Right atrium auricular region (tissue), 2 donors: ENCODE data around the gene CCM2. TPM values are rescaled to one million over a fixed set of nuclear protein-coding genes. Genes with fewer than 3 reads are reported as not detected.

Experiments
- DNase-seq: peaks from one replicate; pipeline ENCODE4 v3.0.0-alpha.2; 2019; ENCODE audit warnings: low spot score
- H3K27ac ChIP-seq, 2 donors: fragments of 200-600 bp; sonication (generic); 1 replicate in 1 of 2; 2 replicates in 1 of 2; pipeline ENCODE4 v1.5.1; 2016 to 2019
- H3K27me3 ChIP-seq, 2 donors: fragments of 200-600 bp; sonication (generic); one replicate each; pipeline versions ENCODE4 v1.5.1 to v1.6.0; 2017 to 2019
- H3K36me3 ChIP-seq: fragments of 200-600 bp; sonication (generic); one replicate; pipeline ENCODE4 v1.5.1; 2016
- H3K4me1 ChIP-seq, 2 donors: fragments of 200-600 bp; sonication (generic); one replicate each; pipeline versions ENCODE4 v1.5.1 to v1.6.0; 2017 to 2019
- H3K4me3 ChIP-seq, 2 donors: fragments of 200-600 bp; sonication (generic); 1 replicate in 1 of 2; 2 replicates in 1 of 2; pipeline ENCODE4 v1.5.1; 2017 to 2019; ENCODE audit warnings: mild to moderate bottlenecking in 1 of 2, moderate library complexity in 1 of 2
- H3K9me3 ChIP-seq, 2 donors: fragments of 200-600 bp; sonication (generic); one replicate each; pipeline ENCODE4 v1.5.1; 2019
- total RNA-seq, 2 donors: library from RNA; depleted of rRNA; stranded (reverse); fragments of >200 nt; gene quantifications; one replicate each; pipeline ENCODE4 v1.1.0, GENCODE V29; 2016
- TF ChIP-seq, protein P1 (sequence below), 2 donors: fragments of 200-600 bp; sonication (generic); IDR thresholded peaks; one replicate each; pipeline ENCODE4 v1.5.1; 2019; ENCODE audit warnings: antibody characterized with exemption in 2 of 2

Gene CCM2
- total RNA-seq, 2 donors from 2014 or later, result 26.5 to 34.0 TPM

DNA sequence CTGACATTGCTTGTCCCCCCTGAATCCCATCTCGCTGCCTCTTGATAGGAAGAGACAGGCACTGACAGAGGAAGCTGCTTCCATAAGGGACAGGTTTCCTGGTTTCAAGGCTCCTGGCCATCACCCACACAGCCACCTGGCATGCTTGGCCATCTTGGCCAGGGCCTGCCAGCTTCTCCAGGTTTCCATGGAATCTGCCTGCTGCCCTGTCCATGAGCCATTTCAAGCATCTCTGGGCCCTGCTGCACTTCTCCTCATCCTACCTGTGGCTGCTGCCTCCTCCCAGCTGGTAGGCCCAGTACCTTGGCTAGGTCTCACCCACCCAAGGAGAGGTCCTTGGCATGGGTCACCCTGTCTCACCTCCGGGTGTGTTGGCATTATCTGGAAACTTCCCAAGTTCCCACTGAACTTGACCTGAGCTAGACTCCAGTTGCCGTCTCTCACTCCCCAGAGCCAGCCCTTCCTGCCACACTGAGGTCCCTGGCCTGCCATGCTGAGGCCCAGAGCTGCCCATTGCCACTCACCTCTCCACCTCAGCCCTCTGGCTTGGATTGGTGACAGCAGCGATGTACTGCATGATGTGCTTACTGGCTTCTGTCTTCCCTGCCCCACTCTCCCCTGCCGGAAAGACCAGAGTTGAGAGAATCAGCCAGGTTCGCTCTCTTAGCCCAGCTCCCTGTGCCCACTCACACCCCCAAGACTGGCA lies 23.8 kb upstream of the CCM2 start:
- Histone ChIP-seq H3K27me3 (no peaks in the 10 kb centered on the region), H3K9me3 (no peaks in the 10 kb centered on the region), H3K36me3 (no peaks in the 10 kb centered on the region), H3K27ac (no peak overlapping the region), H3K4me3 (no peak overlapping the region), H3K4me1 (peaks cover 0 to 6% of the 10 kb centered on the region in 2 donors)
- DNase-seq, result no peak
- TF ChIP-seq, protein P1, sequence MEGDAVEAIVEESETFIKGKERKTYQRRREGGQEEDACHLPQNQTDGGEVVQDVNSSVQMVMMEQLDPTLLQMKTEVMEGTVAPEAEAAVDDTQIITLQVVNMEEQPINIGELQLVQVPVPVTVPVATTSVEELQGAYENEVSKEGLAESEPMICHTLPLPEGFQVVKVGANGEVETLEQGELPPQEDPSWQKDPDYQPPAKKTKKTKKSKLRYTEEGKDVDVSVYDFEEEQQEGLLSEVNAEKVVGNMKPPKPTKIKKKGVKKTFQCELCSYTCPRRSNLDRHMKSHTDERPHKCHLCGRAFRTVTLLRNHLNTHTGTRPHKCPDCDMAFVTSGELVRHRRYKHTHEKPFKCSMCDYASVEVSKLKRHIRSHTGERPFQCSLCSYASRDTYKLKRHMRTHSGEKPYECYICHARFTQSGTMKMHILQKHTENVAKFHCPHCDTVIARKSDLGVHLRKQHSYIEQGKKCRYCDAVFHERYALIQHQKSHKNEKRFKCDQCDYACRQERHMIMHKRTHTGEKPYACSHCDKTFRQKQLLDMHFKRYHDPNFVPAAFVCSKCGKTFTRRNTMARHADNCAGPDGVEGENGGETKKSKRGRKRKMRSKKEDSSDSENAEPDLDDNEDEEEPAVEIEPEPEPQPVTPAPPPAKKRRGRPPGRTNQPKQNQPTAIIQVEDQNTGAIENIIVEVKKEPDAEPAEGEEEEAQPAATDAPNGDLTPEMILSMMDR (IDR thresholded peaks at IDR 0.05), result no peak

DNA sequence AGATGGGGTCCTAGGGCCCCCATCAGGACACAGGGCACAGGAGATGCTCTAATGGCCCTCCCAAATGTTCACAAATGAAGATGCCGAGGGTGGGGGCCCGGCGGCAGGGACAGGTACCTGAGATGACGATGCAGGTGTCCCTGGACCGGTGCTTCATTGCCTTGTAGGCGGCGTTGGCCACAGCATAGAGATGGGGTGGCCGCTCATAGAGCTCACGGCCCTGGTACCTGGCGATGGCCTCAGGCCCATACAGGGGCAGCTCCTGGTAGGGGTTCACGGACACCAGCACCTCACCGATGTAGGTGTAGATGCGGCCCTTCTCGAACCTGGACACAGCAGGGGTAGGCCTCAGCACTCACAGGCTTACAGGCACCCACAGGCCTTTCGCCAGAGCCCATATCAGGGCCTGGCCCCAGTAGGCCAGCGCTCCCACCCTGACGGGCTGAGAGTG lies 23.2 kb upstream of the CCM2 start:
- H3K27me3 ChIP-seq, result no peaks in the 10 kb centered on the region
- H3K36me3 ChIP-seq, result peaks cover 3% of the 10 kb centered on the region
- TF ChIP-seq, protein P1 (IDR thresholded peaks at IDR 0.05), result no peak
- H3K9me3 ChIP-seq, result no peaks in the 10 kb centered on the region
- H3K4me3 ChIP-seq, result no peak overlapping the region
- H3K27ac ChIP-seq, result no peak overlapping the region
- peaks cover 0 to 6% of the 10 kb centered on the region in 2 donors for H3K4me1 ChIP-seq
- DNase-seq, result no peak

DNA sequence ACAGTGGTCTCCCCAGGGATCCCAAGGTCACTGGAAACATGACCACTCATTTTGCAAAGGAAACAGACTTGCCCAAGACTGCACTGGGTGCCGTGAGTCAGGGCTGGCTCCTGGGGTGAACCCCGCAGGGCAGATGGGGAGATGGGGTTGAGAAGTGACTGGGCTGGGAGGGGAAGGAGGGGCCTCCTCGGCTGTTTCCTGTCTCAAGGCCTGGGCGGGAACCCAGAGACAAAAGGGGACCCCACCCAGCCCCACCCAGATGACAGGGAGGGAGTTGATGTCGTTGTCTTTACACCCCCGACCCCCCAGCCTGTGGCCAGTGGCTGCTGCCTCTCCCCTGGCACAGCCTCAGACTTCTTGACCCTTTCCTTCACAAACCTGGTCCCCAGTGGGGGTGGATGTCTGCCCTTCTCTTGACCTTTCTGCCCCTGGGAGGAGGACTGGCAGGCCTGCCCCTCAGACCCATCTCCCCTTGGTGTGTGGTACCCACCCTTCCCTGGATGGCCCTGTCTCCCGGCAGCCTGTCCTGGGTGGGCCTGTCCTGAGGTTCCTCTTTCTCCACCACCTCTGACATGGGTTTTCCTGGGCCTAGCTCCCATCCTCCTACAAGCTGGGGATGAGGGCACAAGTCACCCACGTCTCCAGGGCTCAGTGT lies 22.6 kb upstream of the CCM2 start:
- Histone ChIP-seq H3K9me3 (no peaks in the 10 kb centered on the region), H3K27ac (no peak overlapping the region), H3K4me1 (peaks cover 0 to 6% of the 10 kb centered on the region in 2 donors), H3K36me3 (peaks cover 10% of the 10 kb centered on the region), H3K4me3 (no peak overlapping the region), H3K27me3 (no peaks in the 10 kb centered on the region)
- TF ChIP-seq, protein P1 (IDR thresholded peaks at IDR 0.05), result no peak
- no peak for DNase-seq

GRCh38 chr7:44977959-44978335 lies 22.1 kb upstream of the CCM2 start:
- Histone ChIP-seq H3K36me3 (peaks cover 15% of the 10 kb centered on the region), H3K4me3 (no peak overlapping the region), H3K27me3 (no peaks in the 10 kb centered on the region), H3K4me1 (peaks cover 0 to 6% of the 10 kb centered on the region in 2 donors), H3K9me3 (no peaks in the 10 kb centered on the region), H3K27ac (no peak overlapping the region)
- no peak for DNase-seq
- TF ChIP-seq, protein P1 (IDR thresholded peaks at IDR 0.05), result no peak

DNA sequence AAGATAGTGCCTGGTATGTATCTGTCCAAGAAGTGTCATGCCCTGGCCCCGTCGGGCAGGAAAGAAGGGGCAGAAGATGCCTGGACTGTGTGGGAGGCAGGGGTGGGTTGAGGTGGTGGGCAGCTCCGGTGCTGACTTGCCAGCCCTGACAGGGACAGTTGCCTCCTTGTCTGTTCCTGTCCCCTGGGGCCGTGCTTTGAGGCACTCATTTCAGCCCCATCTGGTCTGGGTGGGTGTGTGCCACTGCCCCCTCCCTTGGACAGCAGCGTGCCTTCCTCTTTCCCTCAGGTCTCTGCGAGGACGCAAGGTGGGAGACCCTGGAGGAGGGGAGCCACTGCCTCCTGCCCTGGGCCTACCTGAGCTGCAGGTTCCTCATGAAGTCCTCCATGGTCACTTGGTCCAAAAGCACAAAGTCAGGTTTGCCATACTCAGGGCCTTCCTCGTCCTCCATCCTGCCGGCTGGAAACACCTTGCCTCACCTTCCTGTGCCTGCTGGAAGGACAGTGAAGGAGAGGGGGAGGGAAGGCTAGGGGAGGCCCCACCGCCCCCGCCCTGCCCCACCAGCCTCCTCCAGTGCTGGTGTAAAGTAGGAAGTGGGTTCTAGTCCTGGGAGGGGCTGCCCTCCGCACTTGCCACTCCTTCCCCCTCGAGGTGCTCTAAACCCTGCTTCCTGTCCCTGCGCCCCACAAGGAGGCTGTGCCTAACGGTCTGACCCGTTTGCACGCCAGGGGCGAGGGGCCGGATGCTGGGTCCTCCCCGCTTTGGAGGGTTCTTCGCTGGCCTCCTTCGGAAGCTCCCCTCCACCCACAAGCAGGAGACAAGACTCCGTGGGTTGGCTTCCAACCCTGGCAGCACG lies 21.3 kb upstream of the CCM2 start, which contains the start of gene MYO1G:
TSS of gene MYO1G (minus strand) at position 505 of the 856 bp plus-strand sequence. CDS start at position 451, 54 bp downstream.
- TF ChIP-seq, protein P1 (IDR thresholded peaks at IDR 0.05), result no peak

More for the DNA sequence above, 21.3 kb upstream of the CCM2 start, which contains the start of gene MYO1G:
- H3K4me1 ChIP-seq, result peaks cover 0 to 6% of the 10 kb centered on the region in 2 donors
- H3K27ac ChIP-seq, result peak within 1 kb of the TSS; percentile 16 to 35
- DNase-seq, result no peak
- H3K9me3 ChIP-seq, result no peaks in the 10 kb centered on the region
- peaks cover 23% of the 10 kb centered on the region for H3K36me3 ChIP-seq
- H3K27me3 ChIP-seq, result no peaks in the 10 kb centered on the region
- H3K4me3 ChIP-seq, result peak within 1 kb of the TSS in 1 of 2 donors; percentile 8
